ENCODE measurements around the gene PRRG3.

- no peak for TF ChIP-seq CTCF (IDR thresholded peaks at IDR 0.05)
- TF ChIP-seq EZH2 (IDR thresholded peaks at IDR 0.05; ENCODE audit: borderline replicate concordance, insufficient read depth, low read depth, low read length, poor library complexity, severe bottlenecking), result no peak
Observed at GRCh38 chrX:151750511-151750910, 55.3 kb downstream of the PRRG3 start.

Data from B cell (primary cell).